ENCODE data around the gene DDR2.

GRCh38 chr1:162639718-162640117, 7.5 kb downstream of the DDR2 start:
- TF ChIP-seq, protein P1, sequence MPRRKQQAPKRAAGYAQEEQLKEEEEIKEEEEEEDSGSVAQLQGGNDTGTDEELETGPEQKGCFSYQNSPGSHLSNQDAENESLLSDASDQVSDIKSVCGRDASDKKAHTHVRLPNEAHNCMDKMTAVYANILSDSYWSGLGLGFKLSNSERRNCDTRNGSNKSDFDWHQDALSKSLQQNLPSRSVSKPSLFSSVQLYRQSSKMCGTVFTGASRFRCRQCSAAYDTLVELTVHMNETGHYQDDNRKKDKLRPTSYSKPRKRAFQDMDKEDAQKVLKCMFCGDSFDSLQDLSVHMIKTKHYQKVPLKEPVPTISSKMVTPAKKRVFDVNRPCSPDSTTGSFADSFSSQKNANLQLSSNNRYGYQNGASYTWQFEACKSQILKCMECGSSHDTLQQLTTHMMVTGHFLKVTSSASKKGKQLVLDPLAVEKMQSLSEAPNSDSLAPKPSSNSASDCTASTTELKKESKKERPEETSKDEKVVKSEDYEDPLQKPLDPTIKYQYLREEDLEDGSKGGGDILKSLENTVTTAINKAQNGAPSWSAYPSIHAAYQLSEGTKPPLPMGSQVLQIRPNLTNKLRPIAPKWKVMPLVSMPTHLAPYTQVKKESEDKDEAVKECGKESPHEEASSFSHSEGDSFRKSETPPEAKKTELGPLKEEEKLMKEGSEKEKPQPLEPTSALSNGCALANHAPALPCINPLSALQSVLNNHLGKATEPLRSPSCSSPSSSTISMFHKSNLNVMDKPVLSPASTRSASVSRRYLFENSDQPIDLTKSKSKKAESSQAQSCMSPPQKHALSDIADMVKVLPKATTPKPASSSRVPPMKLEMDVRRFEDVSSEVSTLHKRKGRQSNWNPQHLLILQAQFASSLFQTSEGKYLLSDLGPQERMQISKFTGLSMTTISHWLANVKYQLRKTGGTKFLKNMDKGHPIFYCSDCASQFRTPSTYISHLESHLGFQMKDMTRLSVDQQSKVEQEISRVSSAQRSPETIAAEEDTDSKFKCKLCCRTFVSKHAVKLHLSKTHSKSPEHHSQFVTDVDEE (CRISPR knock-in tag; IDR thresholded peaks at IDR 0.05), result no peak
- no peak for TF ChIP-seq ZC3H10 (CRISPR knock-in tag; IDR thresholded peaks at IDR 0.05)

All from SK-N-SH treated with all-trans-retinoic acid at 6 μM for 48 hours (cell line).